ENCODE data around the gene CX3CL1.

Gene CX3CL1

GRCh38 chr16:57356547-57356946 lies 15.7 kb upstream of the CX3CL1 start:
- H3K4me3 ChIP-seq (ENCODE audit: low read length in 2 of 2) = no peak overlapping the region
- H3K9ac ChIP-seq (ENCODE audit: low read depth in 1 of 2, low read length in 2 of 2) = no peak overlapping the region
- H3K36me3 ChIP-seq (ENCODE audit: control insufficient read depth in 2 of 2, insufficient read depth in 2 of 2, low read length in 2 of 2) = no peaks in the 10 kb centered on the region
- no peak overlapping the region for H3K27ac ChIP-seq (ENCODE audit: low read depth in 2 of 2, low read length in 2 of 2)
- H3K9me3 ChIP-seq (ENCODE audit: control insufficient read depth in 2 of 2, low read length in 2 of 2) = no peaks in the 10 kb centered on the region
- no peaks in the 10 kb centered on the region for H3K4me1 ChIP-seq (ENCODE audit: control insufficient read depth in 2 of 2, insufficient read depth in 2 of 2, low read length in 2 of 2)
- peaks cover 0 to 3% of the 10 kb centered on the region in 2 donors for H3K27me3 ChIP-seq (ENCODE audit: control insufficient read depth in 2 of 2, insufficient read depth in 2 of 2, low read length in 2 of 2)

GRCh38 chr16:57357330-57358085 lies 14.8 kb upstream of the CX3CL1 start:
- peaks cover 0 to 3% of the 10 kb centered on the region in 2 donors for H3K27me3 ChIP-seq (ENCODE audit: control insufficient read depth in 2 of 2, insufficient read depth in 2 of 2, low read length in 2 of 2)
- no peak overlapping the region for H3K9ac ChIP-seq (ENCODE audit: low read depth in 1 of 2, low read length in 2 of 2)
- H3K9me3 ChIP-seq (ENCODE audit: control insufficient read depth in 2 of 2, low read length in 2 of 2) = no peaks in the 10 kb centered on the region
- no peaks in the 10 kb centered on the region for H3K4me1 ChIP-seq (ENCODE audit: control insufficient read depth in 2 of 2, insufficient read depth in 2 of 2, low read length in 2 of 2)
- no peak overlapping the region for H3K27ac ChIP-seq (ENCODE audit: low read depth in 2 of 2, low read length in 2 of 2)
- no peak overlapping the region for H3K4me3 ChIP-seq (ENCODE audit: low read length in 2 of 2)
- H3K36me3 ChIP-seq (ENCODE audit: control insufficient read depth in 2 of 2, insufficient read depth in 2 of 2, low read length in 2 of 2) = no peaks in the 10 kb centered on the region

GRCh38 chr16:57358086-57358420 lies 14.2 kb upstream of the CX3CL1 start:
- no peak overlapping the region for H3K9ac ChIP-seq (ENCODE audit: low read depth in 1 of 2, low read length in 2 of 2)

GRCh38 chr16:57358527-57359095 lies 13.7 kb upstream of the CX3CL1 start, which contains the start of gene CCL22:
Gene CCL22, plus strand, starts transcription at chr16:57358783. Its CDS starts 34 bp downstream, at chr16:57358817.
- Histone ChIP-seq H3K27ac (ENCODE audit: low read depth in 2 of 2, low read length in 2 of 2) (no peak within 1 kb of the TSS), H3K27me3 (ENCODE audit: control insufficient read depth in 2 of 2, insufficient read depth in 2 of 2, low read length in 2 of 2) (peaks cover 0 to 3% of the 10 kb centered on the region in 2 donors), H3K9me3 (ENCODE audit: control insufficient read depth in 2 of 2, low read length in 2 of 2) (no peaks in the 10 kb centered on the region), H3K4me1 (ENCODE audit: control insufficient read depth in 2 of 2, insufficient read depth in 2 of 2, low read length in 2 of 2) (no peaks in the 10 kb centered on the region), H3K4me3 (ENCODE audit: low read length in 2 of 2) (no peak within 1 kb of the TSS), H3K36me3 (ENCODE audit: control insufficient read depth in 2 of 2, insufficient read depth in 2 of 2, low read length in 2 of 2) (no peaks in the 10 kb centered on the region), H3K9ac (ENCODE audit: low read depth in 1 of 2, low read length in 2 of 2) (no peak within 1 kb of the TSS)

More at GRCh38 chr16:57358086-57358420, 14.2 kb upstream of the CX3CL1 start:
- Histone ChIP-seq H3K4me3 (ENCODE audit: low read length in 2 of 2) (no peak overlapping the region), H3K4me1 (ENCODE audit: control insufficient read depth in 2 of 2, insufficient read depth in 2 of 2, low read length in 2 of 2) (no peaks in the 10 kb centered on the region), H3K9me3 (ENCODE audit: control insufficient read depth in 2 of 2, low read length in 2 of 2) (no peaks in the 10 kb centered on the region), H3K36me3 (ENCODE audit: control insufficient read depth in 2 of 2, insufficient read depth in 2 of 2, low read length in 2 of 2) (no peaks in the 10 kb centered on the region), H3K27me3 (ENCODE audit: control insufficient read depth in 2 of 2, insufficient read depth in 2 of 2, low read length in 2 of 2) (peaks cover 0 to 3% of the 10 kb centered on the region in 2 donors), H3K27ac (ENCODE audit: low read depth in 2 of 2, low read length in 2 of 2) (no peak overlapping the region)

- H3K27ac ChIP-seq (ENCODE audit: low read depth in 2 of 2, low read length in 2 of 2) = no peak overlapping the region
- no peaks in the 10 kb centered on the region for H3K4me1 ChIP-seq (ENCODE audit: control insufficient read depth in 2 of 2, insufficient read depth in 2 of 2, low read length in 2 of 2)
- H3K4me3 ChIP-seq (ENCODE audit: low read length in 2 of 2) = no peak overlapping the region
- no peaks in the 10 kb centered on the region for H3K36me3 ChIP-seq (ENCODE audit: control insufficient read depth in 2 of 2, insufficient read depth in 2 of 2, low read length in 2 of 2)
- no peaks in the 10 kb centered on the region for H3K9me3 ChIP-seq (ENCODE audit: control insufficient read depth in 2 of 2, low read length in 2 of 2)
- peaks cover 0 to under 1% of the 10 kb centered on the region in 2 donors for H3K27me3 ChIP-seq (ENCODE audit: control insufficient read depth in 2 of 2, insufficient read depth in 2 of 2, low read length in 2 of 2)
- no peak overlapping the region for H3K9ac ChIP-seq (ENCODE audit: low read depth in 1 of 2, low read length in 2 of 2)
Observed at GRCh38 chr16:57360321-57360935, 11.9 kb upstream of the CX3CL1 start.

- Histone ChIP-seq H3K27ac (ENCODE audit: low read depth in 2 of 2, low read length in 2 of 2) (no peak overlapping the region), H3K36me3 (ENCODE audit: control insufficient read depth in 2 of 2, insufficient read depth in 2 of 2, low read length in 2 of 2) (no peaks in the 10 kb centered on the region), H3K4me3 (ENCODE audit: low read length in 2 of 2) (no peak overlapping the region), H3K4me1 (ENCODE audit: control insufficient read depth in 2 of 2, insufficient read depth in 2 of 2, low read length in 2 of 2) (no peaks in the 10 kb centered on the region), H3K9ac (ENCODE audit: low read depth in 1 of 2, low read length in 2 of 2) (no peak overlapping the region), H3K27me3 (ENCODE audit: control insufficient read depth in 2 of 2, insufficient read depth in 2 of 2, low read length in 2 of 2) (no peaks in the 10 kb centered on the region), H3K9me3 (ENCODE audit: control insufficient read depth in 2 of 2, low read length in 2 of 2) (no peaks in the 10 kb centered on the region)
Observed at GRCh38 chr16:57361404-57361803, 10.9 kb upstream of the CX3CL1 start.

- Histone ChIP-seq H3K27me3 (ENCODE audit: control insufficient read depth in 2 of 2, insufficient read depth in 2 of 2, low read length in 2 of 2) (no peaks in the 10 kb centered on the region), H3K36me3 (ENCODE audit: control insufficient read depth in 2 of 2, insufficient read depth in 2 of 2, low read length in 2 of 2) (no peaks in the 10 kb centered on the region), H3K27ac (ENCODE audit: low read depth in 2 of 2, low read length in 2 of 2) (no peak overlapping the region), H3K4me1 (ENCODE audit: control insufficient read depth in 2 of 2, insufficient read depth in 2 of 2, low read length in 2 of 2) (no peaks in the 10 kb centered on the region), H3K9me3 (ENCODE audit: control insufficient read depth in 2 of 2, low read length in 2 of 2) (no peaks in the 10 kb centered on the region), H3K9ac (ENCODE audit: low read depth in 1 of 2, low read length in 2 of 2) (no peak overlapping the region), H3K4me3 (ENCODE audit: low read length in 2 of 2) (no peak overlapping the region)
Observed at GRCh38 chr16:57364143-57364542, 8.1 kb upstream of the CX3CL1 start.

- no peaks in the 10 kb centered on the region for H3K27me3 ChIP-seq (ENCODE audit: control insufficient read depth in 2 of 2, insufficient read depth in 2 of 2, low read length in 2 of 2)
- H3K4me1 ChIP-seq (ENCODE audit: control insufficient read depth in 2 of 2, insufficient read depth in 2 of 2, low read length in 2 of 2) = peaks cover 2% of the 10 kb centered on the region in 2 donors
- no peaks in the 10 kb centered on the region for H3K9me3 ChIP-seq (ENCODE audit: control insufficient read depth in 2 of 2, low read length in 2 of 2)
- no peak overlapping the region for H3K4me3 ChIP-seq (ENCODE audit: low read length in 2 of 2)
- H3K27ac ChIP-seq (ENCODE audit: low read depth in 2 of 2, low read length in 2 of 2) = no peak overlapping the region
- H3K9ac ChIP-seq (ENCODE audit: low read depth in 1 of 2, low read length in 2 of 2) = no peak overlapping the region
- H3K36me3 ChIP-seq (ENCODE audit: control insufficient read depth in 2 of 2, insufficient read depth in 2 of 2, low read length in 2 of 2) = no peaks in the 10 kb centered on the region
Observed at GRCh38 chr16:57366544-57367040, 5.7 kb upstream of the CX3CL1 start.

- H3K27ac ChIP-seq (ENCODE audit: low read depth in 2 of 2, low read length in 2 of 2) = no peak overlapping the region
- no peaks in the 10 kb centered on the region for H3K27me3 ChIP-seq (ENCODE audit: control insufficient read depth in 2 of 2, insufficient read depth in 2 of 2, low read length in 2 of 2)
- H3K4me1 ChIP-seq (ENCODE audit: control insufficient read depth in 2 of 2, insufficient read depth in 2 of 2, low read length in 2 of 2) = peaks cover 6 to 7% of the 10 kb centered on the region in 2 donors
- H3K4me3 ChIP-seq (ENCODE audit: low read length in 2 of 2) = no peak overlapping the region
- H3K9me3 ChIP-seq (ENCODE audit: control insufficient read depth in 2 of 2, low read length in 2 of 2) = no peaks in the 10 kb centered on the region
- H3K36me3 ChIP-seq (ENCODE audit: control insufficient read depth in 2 of 2, insufficient read depth in 2 of 2, low read length in 2 of 2) = no peaks in the 10 kb centered on the region
- no peak overlapping the region for H3K9ac ChIP-seq (ENCODE audit: low read depth in 1 of 2, low read length in 2 of 2)
Observed at GRCh38 chr16:57367116-57367752, 5.1 kb upstream of the CX3CL1 start.

All from mucosa of rectum (tissue), 2 donors.